GM19035 (cell line): Measurements from ENCODE around the gene HOXA3.

Experiments
- ATAC-seq: cut with Tn5 transposase; IDR thresholded peaks from one replicate; pipeline ENCODE4 v1.9.1; 2021; ENCODE audit not compliant: unreplicated experiment

Gene HOXA3

GRCh38 chr7:27116962-27117886 is 35.2 kb downstream of the HOXA3 start:
- no peak for ATAC-seq

DNA sequence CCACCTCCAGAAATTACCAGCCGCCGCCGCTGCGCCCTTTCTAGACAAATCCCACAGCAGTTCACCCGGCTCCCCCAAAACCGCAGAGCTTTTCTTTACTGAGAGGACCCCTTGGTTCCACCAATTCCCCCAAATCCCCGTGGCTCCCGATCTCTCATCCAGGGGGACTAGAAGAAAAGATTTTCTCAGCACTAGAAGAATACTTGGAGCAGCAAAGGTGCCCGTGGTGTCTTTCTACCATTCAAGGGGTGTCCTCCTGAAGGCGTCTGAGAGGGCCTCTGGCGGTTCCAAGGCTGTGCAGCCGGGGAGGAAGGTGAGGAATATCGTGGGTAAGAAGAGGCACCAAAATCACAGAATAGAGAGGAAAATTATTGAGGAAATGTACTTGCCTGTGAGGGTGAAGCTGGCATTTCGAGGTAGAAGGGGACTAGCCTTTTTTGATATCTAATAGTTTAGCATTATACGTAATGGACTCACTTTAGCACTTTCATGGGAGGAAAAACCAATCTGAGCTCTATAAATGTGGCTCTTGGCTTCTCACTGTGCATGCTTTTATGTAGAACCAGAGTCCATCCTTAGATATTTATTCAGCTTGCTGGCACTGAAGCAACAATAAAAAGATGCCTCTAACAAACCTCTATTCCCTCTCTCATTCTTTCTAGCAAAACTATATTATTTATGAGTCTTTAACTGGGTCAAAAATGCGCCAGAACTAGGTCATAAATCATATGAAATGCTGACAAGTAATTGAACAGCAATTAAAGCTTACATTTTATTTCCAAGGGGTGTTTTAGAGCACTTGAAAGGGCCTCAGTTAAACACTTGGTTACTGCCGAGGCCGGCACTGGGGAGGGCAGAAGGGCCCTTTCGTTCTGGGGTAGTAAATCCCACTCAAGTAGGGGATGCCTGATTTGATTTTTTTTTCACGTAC is 36.1 kb downstream of the HOXA3 start:
- no peak for ATAC-seq

- no peak for ATAC-seq
Measured at GRCh38 chr7:27115221-27116026, 37.0 kb downstream of the HOXA3 start.

GRCh38 chr7:27114881-27115220 is 37.5 kb downstream of the HOXA3 start:
- no peak for ATAC-seq

DNA sequence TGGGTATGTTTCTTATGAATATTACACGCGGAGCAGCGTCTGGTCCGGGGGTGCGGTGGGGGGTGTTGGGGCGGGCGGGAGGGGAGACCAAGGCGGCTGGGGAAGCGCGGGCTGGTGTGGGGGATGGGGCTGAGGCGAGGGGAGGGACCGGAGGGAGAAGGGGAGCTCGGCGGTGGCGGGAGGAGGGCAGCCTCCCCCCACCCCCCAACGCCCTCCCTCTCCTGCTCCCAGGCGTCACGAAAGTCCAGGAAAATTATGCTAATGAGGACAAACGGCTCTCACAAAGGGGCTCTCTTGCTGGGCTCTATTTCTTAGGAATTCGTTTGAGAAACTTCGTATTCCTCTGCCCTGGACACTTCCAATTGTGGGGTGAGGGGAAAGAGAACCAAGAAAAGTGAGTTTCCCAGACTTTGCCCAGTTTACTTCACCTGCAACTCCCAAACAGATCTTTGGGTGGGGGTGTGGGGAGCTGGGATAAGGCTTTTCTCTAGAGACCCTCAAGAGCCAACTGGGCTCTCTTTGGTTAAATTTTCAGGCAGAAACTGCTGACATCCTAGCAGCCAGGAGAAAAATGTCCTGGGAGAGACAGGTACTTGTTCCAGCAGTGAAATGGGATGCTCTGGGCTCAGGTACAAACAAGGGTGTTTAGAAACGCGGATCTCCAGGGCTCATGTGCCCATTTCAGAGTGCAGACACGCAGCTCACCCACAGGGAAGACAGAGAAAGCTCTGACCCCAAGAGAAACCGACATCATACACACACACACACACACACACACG is 38.2 kb downstream of the HOXA3 start:
- no peak for ATAC-seq

DNA sequence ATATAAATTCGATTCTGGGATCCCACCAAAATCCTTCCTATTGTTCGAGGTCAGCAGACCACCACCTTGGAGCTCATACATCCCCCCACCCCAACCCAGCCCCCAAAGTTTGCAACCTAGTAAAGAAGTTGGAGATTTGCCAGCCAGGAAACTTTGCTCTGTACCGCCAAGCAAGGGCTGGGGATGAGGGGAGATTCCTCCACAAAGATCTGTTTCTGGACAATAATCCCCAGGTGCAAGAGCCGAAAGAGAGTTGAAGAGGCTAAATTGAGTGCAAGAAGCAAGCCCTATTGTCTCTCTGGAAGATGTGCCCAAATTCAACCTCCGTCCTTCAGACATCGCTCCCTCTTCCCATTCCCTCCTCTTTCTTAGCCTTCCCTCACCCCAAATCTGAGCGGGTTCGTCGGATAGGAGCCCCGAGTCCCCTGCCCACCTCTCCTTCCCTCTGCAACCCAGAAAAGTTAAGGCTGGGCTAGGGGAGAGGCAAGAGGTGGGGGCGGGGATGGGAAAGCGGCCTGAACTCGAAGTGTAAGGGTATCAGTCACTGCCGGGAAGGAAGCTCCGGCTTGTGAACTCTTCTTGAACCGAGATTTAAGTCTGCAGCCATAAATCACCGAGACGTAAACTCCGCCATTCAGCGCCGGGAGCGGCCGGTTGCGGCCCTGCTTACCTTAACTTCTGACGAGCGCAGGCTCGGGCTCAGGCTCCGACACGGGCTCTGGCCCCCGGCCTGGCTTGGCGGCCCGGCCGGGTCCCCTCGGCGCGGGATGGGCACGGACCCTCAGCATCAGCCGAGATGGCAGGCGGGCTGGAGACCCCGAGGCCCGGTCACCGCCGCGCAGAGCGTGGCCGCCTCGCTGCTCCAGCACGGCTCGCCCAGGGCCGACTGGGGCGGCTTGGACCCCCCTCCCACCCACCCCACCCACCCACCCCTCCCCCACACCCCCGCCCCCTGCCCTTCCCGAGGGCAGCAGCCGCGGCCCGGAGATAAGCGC is 39.1 kb downstream of the HOXA3 start:
- no peak for ATAC-seq

DNA sequence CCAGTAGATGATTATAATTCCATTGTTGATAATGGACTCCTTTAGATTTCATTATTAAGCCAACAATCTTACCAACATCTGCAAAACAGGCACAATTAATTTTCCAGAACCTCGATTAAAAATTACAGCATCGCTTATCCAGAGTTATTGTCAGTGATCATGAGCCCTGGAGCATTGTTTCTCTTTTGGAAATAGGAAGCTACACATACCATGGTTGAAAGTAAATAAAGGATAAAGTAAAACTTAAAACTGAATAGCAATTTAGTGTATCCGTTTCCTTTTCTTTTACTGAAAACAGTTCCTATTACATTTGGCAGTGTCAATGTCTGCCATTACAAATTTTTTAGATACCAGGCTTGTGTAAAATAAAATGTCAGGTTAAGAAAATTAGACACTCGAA is 40.0 kb downstream of the HOXA3 start:
- no peak for ATAC-seq

GRCh38 chr7:27111751-27112277 is 40.6 kb downstream of the HOXA3 start:
- ATAC-seq: no peak

DNA sequence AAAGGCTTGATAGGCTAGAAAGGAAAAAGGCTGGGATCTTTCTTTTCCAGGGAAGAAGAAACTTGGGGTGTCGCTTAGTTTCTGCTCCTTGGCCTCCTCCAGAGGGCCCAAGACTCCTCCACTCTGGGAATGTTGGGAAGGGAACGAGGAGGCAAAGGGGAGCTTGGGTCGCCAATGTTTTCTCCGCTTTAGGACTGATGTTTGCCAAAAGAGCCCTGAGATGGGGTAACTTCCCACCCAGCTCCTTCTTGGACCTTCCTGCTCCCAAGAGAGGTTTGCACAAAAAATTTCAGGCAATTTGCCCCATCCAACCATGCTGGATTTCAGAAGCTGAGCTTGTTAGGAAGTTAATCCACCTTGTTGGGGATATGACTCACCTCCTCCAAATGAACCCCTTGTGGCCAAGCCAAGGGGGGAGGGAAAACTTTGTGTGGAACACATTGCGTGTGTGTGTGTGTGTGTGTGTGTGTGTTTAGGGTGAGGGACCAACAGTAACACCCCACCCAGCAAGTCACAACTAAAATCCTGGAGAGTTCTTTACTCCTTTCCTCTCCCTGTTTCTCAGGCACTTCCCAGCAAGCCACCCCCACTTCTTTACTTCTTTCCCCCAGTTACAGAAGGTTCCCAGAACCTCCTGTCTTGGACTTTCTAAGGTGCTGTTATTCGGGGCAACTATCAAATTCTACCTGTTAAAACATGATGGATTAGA is 41.2 kb downstream of the HOXA3 start:
- no peak for ATAC-seq

DNA sequence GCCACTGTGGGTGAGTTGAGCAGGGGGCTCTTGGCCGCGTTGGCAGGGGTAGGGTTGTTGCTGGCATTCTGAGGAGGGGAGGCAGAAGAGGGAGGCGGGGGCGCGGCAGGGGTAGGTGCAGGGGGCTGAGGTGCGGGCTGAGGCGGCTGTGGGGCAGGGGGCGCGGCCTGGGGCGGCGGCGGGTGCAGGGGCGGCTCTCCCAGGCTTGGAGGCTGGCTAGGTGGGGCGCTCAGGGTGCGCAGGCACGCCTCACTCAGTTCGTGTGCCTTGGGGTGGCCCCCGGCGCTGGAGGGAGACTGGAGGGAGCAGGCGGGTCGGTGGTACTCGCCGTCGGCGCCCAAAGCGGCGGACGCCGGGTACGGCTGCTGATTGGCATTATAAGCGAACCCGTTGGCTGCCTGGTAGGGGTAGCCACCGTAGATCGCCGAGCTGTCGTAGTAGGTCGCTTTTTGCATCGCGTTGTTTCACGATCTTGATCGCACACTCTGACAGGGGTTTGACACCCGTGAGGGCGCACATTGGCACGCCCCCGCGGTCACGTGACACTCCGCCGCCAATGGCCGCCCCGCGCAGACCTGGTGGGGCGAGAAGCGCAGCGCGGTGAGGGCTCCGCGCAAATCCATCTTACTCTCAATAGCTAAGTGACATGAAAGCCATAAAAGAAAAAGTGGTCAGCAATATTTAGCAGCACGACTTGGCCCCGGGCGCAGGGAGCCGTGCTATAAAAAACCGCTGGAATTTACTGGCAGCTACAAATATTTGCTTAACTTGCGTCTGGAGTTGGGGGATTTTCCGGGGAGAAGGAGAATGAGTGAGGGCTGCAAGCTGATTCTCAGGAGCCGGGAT is 42.0 kb downstream of the HOXA3 start:
- no peak for ATAC-seq

DNA sequence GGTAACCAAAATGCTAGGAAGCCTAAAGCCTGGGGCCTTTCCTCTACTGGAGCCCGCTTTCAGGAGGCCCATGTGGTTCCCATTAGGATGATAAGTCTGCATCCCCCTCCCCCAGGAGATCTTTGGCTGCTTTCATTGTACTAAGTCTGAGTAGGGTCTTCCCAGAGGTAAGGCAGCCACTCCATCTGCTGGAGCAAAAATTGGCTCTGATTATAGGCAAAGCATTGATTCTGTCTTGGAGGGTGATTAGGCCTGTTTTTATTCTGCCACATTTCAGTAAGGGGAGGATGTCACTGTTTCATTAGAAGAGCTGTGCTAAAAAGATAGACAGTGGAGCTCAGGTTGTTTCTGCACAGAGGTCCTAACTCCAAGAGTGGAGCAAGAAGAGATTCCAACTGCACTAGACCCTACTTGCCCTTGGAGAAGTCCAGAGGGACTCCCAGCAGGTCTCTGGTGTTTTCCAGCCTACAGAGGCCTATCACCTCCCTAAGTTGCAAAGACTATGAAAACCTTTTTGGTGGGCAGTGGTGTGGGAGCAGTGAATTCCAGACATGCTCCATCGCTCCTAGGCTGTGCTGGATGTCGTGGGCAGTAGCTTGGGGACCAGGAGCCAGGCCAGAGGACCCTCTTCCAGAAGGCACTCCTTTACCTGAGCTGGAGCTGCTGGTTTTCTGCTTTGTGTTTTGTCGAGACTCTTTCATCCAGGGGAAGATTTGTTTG is 42.8 kb downstream of the HOXA3 start:
- no peak for ATAC-seq

GRCh38 chr7:27108390-27109127 is 43.8 kb downstream of the HOXA3 start:
- no peak for ATAC-seq

- no peak for ATAC-seq
Measured at GRCh38 chr7:27107391-27108381, 44.7 kb downstream of the HOXA3 start.

DNA sequence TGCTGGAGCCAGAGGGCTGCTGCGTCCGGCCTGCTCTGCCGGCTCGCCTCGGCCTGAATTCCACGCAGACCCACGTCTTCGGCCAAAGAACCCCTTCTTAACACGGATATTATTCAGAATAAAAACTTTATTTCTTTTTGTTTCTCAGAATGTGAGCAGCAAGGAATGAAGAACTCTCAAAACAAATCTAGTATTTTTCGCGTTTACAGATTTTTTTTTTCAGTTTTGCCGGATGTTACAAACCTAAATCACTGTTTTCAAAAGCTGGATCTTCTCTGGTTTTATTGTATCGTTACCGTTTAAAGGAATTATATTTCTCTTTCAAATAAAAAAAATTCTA is 45.5 kb downstream of the HOXA3 start:
- ATAC-seq: no peak
